TTC549 (cell line): ENCODE measurements around the gene GOLGA6D.
"Not testable (repeated sequence)": the region's sequence is repeated elsewhere in the genome, so short reads cannot be mapped to it uniquely, and the experiment has no call there.

Experiments
- FAIRE-seq: peaks from 2 replicates; lab custom pipeline; 2012; peaks lifted over from hg19 to GRCh38; lab: Jason Lieb, UNC

Gene GOLGA6D, protein sequence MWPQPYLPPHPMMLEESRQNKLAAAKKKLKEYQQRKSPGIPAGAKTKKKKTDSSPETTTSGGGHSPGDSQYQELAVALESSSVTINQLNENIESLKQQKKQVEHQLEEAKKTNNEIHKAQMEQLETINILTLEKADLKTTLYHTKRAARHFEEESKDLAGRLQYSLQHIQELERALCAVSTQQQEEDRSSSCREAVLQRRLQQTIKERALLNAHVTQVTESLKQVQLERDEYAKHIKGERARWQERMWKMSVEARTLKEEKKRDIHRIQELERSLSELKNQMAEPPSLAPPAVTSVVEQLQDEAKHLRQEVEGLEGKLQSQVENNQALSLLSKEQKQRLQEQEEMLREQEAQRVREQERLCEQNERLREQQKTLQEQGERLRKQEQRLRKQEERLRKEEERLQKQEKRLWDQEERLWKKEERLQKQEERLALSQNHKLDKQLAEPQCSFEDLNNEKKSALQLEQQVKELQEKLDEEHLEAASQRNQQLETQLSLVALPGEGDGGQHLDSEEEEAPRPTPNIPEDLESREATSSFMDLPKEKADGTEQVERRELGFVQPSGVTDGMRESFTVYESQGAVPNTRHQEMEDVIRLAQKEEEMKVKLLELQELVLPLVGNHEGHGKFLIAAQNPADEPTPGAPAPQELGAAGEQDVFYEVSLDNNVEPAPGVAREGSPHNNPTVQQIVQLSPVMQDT

DNA sequence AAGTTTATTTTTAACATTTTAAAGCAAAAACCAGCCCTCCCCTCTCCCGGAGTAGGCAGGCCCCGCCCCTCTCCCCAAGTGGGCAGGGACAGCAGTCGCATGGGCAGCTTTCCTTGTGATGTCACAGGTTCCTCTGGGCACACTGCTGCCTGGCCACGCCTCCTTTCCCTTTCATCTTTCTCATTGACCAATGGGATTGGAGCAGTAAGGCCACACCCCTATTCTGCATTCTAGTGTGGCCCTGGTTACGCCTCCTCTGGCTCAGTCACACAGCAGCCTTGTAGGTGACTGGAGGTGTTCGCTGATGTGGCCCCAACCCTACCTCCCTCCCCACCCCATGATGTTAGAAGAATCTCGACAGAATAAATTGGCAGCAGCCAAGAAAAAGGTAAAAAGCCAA is at the start of gene GOLGA6D:
Gene GOLGA6D (plus strand): TSS at position 264 of the 400 bp plus-strand sequence. CDS start 41 bp downstream, at position 305.
- not testable (repeated sequence) for FAIRE-seq

DNA sequence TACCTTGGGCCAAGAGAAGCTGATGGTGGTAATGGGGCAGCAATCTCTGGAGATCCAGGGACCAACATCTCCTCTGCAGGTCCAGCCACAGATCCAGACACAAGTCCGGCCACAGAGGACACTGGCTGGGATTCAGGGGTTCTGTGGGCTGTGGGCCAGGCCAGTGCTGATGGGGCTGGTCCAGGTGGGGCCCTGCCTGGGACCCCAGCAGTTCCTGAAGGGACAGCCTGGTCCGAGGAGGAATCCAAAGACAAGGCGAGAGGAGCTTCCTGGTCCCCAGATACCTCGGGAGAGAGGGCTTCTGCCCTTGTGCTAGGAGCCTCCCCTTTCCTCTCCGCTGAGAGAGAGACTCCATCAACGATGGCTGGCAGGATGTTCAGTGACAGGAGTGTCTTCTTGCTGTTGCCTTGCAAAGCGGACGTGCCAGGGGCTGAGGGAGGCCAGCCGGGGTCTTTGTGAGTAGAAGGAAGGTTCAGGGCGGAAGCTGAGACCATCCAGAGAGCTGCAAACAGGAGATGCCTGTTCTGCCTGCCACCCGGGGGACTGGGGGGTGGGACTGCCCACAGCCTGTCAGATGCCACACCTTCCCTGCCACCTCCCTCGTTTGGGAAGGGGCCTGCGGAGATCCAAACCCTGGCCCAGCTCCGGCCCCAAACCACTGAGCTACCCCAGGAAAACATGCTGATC is 49.0 kb upstream of the GOLGA6D start:
- no peak for FAIRE-seq

DNA sequence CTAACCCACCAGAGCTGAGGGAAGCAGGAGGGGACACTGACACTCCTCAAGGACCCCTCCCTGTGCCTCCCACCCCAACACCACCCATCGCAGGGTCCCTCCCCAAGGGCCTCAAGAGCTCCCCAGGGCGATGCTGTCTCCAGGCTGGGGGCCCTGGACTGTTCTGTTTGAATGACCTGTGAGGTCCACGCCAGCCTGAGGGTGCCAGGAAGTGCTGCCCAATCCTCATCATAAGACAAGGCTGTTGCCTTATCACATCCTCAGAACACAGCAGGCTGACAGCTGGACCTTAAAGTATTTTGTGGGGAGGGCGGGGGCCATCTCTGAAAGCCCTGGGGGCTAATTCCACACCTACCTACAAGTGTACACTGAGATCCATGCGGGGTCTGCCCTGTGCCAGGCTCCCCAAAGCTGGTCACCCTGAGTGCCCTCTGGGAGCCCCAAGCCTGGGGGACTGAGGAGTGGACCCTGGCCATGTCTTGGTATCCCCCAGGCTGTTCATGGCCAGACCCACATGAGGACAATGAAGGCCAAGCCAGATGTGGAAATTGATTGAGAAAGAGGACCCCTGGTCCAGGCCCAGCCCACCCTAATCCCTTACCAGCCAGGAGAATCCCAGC is 48.3 kb upstream of the GOLGA6D start:
- no peak for FAIRE-seq

DNA sequence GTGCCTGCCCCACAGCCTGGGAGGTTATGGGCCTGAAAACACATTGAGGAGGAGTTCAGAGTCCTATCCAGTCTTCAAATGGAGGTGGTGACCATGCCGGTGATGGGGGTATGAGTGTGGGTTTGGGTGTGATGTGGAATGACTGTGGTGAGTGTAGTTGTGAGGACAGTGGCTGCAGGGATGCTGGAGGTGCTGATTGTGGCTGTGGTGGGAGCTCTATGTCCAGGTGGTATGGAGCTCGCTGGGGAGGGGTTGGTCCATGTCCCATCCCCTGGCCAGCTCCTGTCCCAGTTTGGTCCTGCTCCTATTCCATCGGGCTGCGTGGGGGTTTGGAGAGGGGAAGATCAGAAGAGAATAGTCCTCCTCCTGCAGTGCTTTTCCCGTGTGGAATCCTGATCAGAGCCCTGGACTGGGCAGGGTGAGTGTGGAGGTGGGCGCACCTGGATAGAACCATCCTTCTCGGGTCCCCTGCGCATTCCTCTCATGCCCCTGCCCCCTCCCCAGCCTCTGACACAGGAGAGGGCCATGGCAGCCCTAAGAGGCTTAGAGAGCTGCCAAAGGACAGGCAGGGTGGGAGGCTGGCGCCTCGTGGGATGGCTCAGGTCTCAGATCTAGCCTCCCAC is 47.5 kb upstream of the GOLGA6D start:
- no peak for FAIRE-seq

DNA sequence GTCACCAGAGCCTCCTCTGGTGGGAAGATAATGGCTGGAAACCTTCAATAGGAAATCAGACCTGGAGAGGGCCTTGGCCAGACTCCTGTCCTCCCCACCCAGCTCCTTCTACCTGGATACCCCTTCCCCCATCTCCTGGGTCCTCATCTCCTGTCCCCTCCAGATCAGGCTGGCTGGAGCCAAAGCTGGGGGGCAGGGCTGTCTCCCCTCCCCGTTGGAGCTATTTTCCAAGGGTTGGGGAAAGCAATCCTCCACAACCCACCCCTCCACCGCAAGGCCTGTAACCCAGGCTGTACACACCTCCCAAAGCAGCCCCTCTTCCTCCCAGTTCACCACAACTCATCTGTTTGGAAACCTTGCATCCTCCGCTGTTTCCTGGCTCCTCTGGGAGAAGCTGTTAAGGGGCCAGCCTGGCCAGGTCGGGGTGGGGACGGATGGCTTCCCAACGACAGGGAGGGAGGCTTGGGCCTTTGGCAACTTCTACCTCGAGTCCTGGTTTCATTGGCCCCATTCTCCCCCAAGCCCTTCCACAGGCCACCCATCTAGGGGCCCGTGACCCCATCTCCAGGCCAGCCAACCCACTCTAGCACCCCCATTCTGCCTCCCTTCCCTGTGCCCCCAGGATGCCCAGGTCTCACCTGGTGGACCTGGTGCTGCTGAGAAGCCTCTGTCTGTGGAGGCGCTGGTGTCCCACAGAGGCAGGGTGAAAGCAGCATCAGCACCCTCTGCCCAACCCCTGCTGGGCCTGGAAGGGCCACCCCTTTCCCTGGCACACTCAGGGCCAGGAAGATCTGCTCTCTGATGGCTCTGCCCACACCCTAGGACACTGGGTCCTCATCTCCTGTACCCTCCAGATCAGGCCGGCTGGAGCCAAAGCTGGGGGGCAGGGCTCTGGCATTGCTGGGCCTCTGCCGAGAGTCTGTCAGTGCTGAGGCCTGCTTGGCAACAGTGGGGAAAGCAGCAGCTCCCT is 46.6 kb upstream of the GOLGA6D start:
- no peak for FAIRE-seq

DNA sequence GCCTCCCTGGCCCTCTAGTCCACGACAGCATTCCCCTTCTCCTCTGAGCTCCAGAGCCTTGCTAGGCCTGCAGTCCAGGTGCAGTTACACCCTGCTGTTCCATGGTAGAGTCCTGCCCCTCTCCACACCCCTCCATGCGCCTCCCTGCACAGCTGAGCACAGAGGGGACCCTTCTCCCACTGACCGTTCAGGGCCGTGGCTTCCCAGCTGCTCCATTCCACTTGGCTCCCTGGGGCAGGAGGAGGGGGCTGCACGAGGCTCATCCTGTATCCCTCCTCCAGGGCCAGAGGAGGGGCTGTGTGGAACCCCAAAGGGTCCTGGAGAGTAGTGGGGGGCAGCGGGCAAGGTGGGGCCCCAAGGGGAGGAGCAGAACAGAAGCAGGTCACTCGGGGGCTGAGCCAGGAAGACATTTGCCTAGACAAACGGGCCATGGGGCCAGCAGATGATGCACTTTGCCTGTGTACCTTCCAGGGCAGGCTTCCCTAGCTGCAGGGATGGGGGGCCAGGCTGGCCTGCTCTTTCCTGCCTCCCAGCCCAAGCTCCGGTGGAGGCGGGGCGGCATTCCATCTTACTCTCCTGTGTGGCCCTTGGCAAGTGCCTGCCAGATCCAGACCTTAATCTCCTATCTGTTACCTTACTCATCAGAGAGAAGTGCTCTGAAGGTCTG is 45.2 kb upstream of the GOLGA6D start:
- no peak for FAIRE-seq

DNA sequence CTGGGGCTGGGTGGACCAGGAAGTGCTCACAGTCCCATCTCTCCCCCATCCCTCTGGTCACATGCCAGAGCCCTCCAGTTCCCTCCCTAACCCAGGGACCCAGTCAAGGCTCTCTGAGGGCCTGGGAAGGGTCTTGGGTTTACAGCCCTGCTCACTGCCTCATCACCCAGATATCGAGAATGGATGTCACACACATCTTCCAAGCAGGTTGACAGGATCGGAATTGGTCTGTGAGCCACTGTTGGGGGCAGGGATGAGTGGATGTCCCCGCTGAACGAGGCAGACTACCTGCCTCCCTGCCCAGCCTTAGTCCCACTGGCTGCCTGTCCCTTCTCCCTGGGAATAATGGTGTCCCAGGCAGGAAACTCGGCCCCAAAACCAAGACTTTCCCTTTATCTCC is 44.5 kb upstream of the GOLGA6D start:
- FAIRE-seq = no peak

DNA sequence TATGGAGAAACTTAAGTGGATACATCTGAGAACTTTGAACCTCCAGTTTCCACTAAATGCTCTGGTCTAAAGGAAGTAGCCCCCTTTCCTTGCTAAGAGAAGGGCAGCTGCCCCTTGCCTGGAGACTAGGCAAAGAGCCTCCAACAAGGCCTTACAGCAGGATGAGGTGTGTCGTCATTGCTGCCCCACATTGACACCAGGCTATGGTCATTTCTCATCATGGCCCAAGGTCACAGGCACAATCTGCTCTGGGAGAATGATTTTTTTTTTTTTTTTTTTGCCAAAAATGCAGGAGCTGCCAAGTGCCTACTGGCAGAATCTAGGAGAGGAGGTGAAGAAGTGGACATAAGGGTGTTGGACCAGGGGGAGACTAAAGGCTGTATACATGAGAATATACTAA is 36.9 kb upstream of the GOLGA6D start:
- not testable (repeated sequence) for FAIRE-seq

DNA sequence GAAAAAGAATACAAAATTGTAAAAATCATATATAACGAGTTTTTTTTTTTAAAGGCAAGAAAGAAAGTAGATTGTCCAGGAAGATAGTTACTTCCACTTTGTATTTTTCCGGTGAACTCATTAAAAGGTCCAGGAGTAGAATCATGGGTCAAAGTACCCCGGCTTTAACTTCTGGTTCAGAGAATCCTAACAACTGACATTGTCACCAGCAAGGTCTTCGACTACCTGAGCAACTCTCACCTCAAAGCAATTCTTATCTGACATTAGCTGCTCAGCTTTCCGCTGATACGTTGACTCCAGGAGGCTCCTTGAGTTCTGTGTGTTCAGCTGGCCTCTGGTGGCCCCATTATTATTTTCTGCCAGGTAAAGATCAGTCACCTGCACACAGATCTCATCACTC is 33.6 kb upstream of the GOLGA6D start:
- not testable (repeated sequence) for FAIRE-seq

DNA sequence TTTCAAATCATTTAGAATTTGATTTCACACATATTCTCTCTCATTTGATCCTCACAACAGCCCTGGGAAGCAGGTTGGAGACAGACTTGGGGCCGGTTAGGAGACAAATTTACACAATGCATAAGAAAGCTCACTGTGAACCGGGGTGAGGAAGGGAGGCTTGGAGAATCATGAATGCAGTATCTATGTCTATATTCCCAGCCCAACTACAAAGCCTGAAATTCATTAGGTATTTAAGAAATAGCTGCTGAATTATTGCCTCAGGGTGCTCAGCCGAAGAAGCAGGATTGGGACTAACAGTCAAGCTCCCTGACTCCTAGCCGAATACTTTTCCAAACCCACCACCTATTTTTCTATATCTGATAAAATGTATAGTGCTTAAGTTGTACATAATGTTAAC is 32.9 kb upstream of the GOLGA6D start:
- no peak for FAIRE-seq

DNA sequence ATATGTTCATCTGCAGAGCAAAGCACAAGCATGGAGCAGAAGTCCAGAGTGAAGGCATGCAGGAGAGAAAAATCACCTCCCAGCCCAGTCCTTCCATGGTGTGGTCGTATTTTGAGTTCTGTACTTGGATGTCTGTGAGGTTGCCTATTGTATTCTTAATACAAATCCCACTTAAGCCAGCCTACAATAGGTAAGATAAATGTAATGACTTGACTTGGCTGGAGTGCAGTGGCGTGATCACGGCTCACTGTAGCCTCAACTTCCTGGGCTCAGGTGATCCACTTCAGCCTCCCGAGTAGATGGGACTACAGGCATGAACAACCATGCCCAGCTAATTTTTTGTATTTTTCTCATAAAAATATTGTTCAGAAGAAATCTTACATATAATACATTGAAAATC is 31.3 kb upstream of the GOLGA6D start:
- FAIRE-seq = not testable (repeated sequence)

DNA sequence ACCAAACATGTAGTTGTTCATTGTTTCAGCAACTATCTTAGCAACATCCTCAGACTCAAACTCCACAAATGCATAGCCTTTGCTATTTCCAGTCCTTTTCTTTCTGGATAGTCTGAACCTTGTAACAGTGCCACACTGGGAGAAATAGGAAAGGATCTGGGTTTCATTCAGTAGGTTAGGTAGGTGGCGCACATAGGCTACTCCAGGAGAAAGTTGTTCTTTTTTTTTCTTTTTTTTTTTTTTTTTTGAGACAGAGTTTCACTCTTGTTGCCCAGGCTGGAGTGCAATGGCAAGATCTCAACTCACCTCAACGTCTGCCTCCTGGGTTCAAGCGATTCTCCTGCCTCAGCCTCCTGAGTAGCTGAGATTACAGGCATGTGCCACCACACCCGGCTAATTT is 30.4 kb upstream of the GOLGA6D start:
- not testable (repeated sequence) for FAIRE-seq

DNA sequence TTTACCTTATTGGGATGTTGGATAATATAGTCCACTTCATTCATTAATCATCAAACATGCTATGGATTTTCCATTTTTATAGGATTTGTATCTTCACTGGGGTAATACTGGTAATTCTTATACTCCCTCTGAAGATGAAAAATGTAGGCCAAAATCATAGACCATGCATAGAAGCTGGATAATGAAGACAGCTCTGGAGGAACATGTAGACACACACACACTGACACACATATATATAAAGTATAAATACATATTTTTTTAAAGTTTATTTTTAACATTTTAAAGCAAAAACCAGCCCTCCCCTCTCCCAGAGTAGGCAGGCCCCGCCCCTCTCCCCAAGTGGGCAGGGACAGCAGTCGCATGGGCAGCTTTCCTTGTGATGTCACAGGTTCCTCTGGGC is 24.6 kb upstream of the GOLGA6D start, which contains the start of gene GOLGA6C:
Gene GOLGA6C (plus strand): TSS at position 301 of the 400 bp plus-strand sequence. CDS start 265 bp downstream, outside the sequence.
- FAIRE-seq = not testable (repeated sequence)

DNA sequence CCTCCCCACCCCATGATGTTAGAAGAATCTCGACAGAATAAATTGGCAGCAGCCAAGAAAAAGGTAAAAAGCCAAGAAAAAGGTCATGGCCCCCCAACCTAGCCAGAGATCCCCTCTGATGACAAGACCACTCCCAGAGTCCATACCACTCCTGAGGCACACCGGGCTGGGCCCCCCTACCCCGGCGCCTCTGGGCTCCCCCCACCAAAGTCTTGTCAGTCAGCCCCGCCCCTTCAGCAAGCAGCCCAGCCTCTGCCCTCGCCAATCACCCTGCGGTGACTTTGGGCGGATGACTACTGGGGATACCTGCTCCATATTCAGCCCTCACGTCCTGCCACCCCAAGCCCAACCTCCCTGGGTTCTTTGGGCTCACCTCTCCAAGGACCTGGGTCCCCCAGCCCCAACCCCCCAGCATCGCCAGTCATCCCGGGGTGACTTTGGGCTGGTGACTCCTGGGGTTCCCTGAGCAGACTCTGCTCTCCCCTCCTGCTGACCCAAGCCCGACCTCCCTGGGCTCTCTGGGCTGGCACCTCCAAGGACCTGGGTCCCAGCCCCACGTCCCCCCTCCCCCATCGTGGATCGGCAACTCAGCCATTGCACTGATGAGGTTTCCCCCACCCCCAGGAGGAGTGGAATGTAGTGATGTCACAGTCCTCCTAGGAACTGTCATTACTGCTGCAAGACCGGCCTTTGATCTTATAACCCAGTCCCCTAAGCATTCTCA is 23.9 kb upstream of the GOLGA6D start:
- FAIRE-seq = not testable (repeated sequence)

DNA sequence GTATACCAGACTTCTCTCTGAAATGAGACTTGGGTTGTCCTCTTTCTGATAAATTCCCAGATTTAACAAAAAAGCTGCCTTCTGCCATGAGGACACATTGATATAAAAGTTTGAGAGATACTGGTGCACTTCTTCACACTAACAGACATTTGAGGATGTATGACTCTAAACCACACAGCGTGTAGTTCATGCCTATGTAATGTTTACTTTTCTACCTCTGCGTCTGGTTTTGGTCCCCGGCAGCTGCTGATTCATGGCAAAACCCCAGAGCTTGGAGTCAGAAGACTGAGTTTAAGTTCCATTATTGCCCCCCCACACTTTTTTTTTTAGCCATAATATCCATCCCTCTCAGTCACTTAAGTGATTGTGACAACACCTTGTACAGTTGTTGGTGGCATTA is 22.8 kb upstream of the GOLGA6D start:
- FAIRE-seq = not testable (repeated sequence)

DNA sequence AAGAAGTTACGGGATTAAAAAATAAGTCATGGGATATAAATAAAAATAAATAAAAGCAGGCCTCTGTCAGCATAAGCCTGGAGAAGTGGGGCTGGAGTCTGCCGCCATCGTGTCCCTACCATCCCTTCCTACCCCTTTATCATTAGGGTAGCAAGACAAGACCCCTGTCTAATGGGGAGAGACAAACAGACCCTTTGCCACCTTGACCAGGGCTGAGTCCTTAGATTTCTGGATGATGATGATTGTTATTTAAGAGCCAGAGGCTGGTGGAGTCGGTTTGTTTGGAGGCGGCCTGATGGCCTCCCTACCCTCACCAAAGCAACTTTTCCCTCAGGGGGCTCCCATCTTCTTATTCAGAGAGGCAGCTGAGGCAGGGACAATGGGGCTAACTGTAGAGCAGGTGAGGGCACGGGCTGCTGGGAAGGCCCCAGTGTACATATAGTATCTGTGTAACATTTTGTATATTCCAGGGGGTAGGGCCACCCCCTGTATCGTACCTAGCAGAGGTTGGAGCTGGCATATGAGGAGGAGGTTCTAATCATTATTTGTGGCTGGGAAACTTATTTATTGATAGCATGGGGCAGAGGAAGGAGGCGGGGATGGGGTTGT is 8.8 kb upstream of the GOLGA6D start:
- not testable (repeated sequence) for FAIRE-seq

DNA sequence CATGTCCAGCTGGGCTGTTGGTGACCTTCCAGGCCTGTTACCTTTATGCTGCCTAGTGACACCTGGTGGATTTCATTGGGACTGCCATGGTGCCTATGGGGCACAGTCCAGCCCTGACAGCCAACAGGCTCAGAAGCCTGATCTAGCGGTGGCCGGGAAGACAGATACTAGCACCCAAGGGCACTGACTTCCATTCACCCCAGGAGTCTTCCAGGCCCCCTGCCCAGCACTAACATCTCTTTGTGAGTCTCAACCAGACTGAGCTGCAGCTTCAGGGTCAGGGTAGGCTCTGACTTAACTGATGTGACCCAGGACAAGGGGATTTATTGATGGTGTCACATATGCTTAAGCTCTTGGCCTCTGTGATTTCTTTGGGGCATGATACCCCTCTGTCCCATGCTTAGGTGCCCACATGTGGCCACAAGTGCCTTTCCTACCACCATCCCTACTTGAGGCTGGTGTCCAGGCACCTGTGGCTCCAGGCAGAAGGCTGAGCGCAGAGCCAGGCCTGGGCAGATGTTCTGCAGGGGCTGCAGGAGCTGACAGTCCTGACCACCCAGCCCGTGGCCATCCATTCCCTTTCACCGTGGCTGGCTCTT is 8.0 kb upstream of the GOLGA6D start:
- FAIRE-seq = not testable (repeated sequence)

DNA sequence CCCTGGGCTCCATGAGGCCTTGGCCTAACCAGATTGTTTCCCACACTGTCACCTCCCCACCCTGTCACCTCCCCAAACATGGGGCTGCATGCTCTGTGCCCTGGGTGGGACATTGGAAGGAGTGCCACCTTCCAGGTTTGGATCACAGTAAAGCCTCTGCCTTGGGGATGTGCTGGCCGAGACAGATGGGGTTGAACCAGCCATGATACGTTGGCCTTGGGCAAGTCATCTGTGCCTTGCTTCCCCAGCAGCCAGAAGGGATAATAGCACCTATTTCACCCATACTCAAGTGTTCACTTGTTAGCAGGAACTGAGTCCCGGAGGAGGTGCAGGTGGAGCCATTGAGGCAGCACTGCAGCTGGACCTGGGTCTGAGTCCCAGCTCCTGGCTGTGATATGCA is 7.0 kb upstream of the GOLGA6D start:
- not testable (repeated sequence) for FAIRE-seq

DNA sequence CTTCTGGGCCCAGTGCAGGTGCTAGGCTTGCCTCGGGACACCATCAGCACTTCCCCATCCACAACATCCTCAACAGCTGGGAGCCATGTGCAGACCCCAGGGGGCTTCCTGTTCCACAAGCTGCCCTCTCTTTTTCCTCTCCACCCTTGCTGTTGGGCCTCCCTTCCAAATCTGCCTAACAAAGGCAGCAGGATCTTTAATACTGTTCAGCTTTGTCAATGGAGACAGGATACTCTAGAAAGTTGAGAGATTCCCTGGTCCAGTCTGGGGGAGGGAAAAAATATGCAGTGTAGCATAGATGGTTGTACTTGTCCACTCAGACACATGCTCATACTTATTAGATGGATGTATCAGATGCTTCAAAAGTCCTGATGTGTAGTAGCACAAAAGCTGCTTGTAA is 4.1 kb upstream of the GOLGA6D start:
- not testable (repeated sequence) for FAIRE-seq
